ENCODE results near the gene ADD1. TPM values are rescaled to one million over a fixed set of nuclear protein-coding genes. Genes with fewer than 3 reads are reported as not detected.

ADD1 gene
- total RNA-seq, 1 donor from 2014 or later = 212 TPM

GRCh38 chr4:2968381-2968780 is 124.7 kb downstream of the ADD1 start:
- H3K27me3 ChIP-seq (ENCODE audit: low read depth) = no peaks in the 10 kb centered on the region
- no peak for TF ChIP-seq CTCF (IDR thresholded peaks at IDR 0.05; ENCODE audit: borderline replicate concordance)
- no peaks in the 10 kb centered on the region for H3K9me3 ChIP-seq (replicated peaks)
- peaks cover 20% of the 10 kb centered on the region for H3K4me1 ChIP-seq
- no peak overlapping the region for H3K4me3 ChIP-seq
- H3K27ac ChIP-seq (replicated peaks) = no peak overlapping the region
- DNase-seq = no peak
- H3K36me3 ChIP-seq = no peaks in the 10 kb centered on the region
- intact Hi-C loops (cut with micrococcal nuclease) = no loop called here

- H3K27ac ChIP-seq (replicated peaks) = no peak overlapping the region
- no peaks in the 10 kb centered on the region for H3K36me3 ChIP-seq
- intact Hi-C loops (cut with micrococcal nuclease) = no loop called here
- no peak for DNase-seq
- no peak overlapping the region for H3K4me3 ChIP-seq
- TF ChIP-seq CTCF (IDR thresholded peaks at IDR 0.05; ENCODE audit: borderline replicate concordance) = no peak
- H3K9me3 ChIP-seq (replicated peaks) = no peaks in the 10 kb centered on the region
- H3K4me1 ChIP-seq = no peaks in the 10 kb centered on the region
- H3K27me3 ChIP-seq (ENCODE audit: low read depth) = no peaks in the 10 kb centered on the region
Observed at GRCh38 chr4:2971275-2971674, 127.6 kb downstream of the ADD1 start.

GRCh38 chr4:2977211-2978088 is 133.8 kb downstream of the ADD1 start:
- no peak for DNase-seq
- Histone ChIP-seq H3K4me1 (peaks cover 17% of the 10 kb centered on the region), H3K36me3 (peaks cover 8% of the 10 kb centered on the region), H3K27me3 (ENCODE audit: low read depth) (no peaks in the 10 kb centered on the region), H3K9me3 (replicated peaks) (peaks cover 13% of the 10 kb centered on the region), H3K27ac (replicated peaks) (no peak overlapping the region), H3K4me3 (no peak overlapping the region)
- no peak for TF ChIP-seq CTCF (IDR thresholded peaks at IDR 0.05; ENCODE audit: borderline replicate concordance)
- intact Hi-C loops (cut with micrococcal nuclease) = no loop called here

Other genes with a start within 250 kb of the ADD1 start
- 19.4 TPM for gene TNIP2, start 87.5 kb upstream of the ADD1 start, total RNA-seq
- 24.7 TPM for gene SH3BP2, start 50.8 kb upstream of the ADD1 start, total RNA-seq
- 17.4 TPM for gene NOP14, start 119.6 kb downstream of the ADD1 start, total RNA-seq
- 9.0 TPM for gene GRK4, start 119.7 kb downstream of the ADD1 start, total RNA-seq
- gene HTT-AS, start 230.7 kb downstream of the ADD1 start, total RNA-seq = not detected
- gene HTT, start 230.8 kb downstream of the ADD1 start, total RNA-seq = 20.0 TPM